ENCODE results near the gene SPRY1.

GRCh38 chr4:123361195-123361861 lies 35.3 kb upstream of the SPRY1 start:
- no peak for TF ChIP-seq POLR2A (IDR thresholded peaks at IDR 0.05; ENCODE audit: extremely low read depth, insufficient read length)
- TF ChIP-seq, protein P1, sequence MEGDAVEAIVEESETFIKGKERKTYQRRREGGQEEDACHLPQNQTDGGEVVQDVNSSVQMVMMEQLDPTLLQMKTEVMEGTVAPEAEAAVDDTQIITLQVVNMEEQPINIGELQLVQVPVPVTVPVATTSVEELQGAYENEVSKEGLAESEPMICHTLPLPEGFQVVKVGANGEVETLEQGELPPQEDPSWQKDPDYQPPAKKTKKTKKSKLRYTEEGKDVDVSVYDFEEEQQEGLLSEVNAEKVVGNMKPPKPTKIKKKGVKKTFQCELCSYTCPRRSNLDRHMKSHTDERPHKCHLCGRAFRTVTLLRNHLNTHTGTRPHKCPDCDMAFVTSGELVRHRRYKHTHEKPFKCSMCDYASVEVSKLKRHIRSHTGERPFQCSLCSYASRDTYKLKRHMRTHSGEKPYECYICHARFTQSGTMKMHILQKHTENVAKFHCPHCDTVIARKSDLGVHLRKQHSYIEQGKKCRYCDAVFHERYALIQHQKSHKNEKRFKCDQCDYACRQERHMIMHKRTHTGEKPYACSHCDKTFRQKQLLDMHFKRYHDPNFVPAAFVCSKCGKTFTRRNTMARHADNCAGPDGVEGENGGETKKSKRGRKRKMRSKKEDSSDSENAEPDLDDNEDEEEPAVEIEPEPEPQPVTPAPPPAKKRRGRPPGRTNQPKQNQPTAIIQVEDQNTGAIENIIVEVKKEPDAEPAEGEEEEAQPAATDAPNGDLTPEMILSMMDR (IDR thresholded peaks at IDR 0.05; ENCODE audit: low read depth, low read length) = no peak
